ENCODE results near the gene ACAP2.
A peak's percentile ranks its signal among the peaks of the same experiment; 100 is the strongest.
"Not testable (repeated sequence)": the region's sequence is repeated elsewhere in the genome, so short reads cannot be mapped to it uniquely, and the experiment has no call there.

ACAP2 gene

GRCh38 chr3:195442573-195443390 is at the start of gene ACAP2:
TSS of gene ACAP2 (minus strand) at chr3:195443020. CDS start at chr3:195442847, 173 bp downstream.
- DNase-seq, result peak; percentile 96

- DNase-seq, result no peak
Measured at GRCh38 chr3:195475614-195476013, 32.8 kb upstream of the ACAP2 start.

- not testable (repeated sequence) for DNase-seq
Measured at GRCh38 chr3:195475116-195475515, 32.3 kb upstream of the ACAP2 start.

DNA sequence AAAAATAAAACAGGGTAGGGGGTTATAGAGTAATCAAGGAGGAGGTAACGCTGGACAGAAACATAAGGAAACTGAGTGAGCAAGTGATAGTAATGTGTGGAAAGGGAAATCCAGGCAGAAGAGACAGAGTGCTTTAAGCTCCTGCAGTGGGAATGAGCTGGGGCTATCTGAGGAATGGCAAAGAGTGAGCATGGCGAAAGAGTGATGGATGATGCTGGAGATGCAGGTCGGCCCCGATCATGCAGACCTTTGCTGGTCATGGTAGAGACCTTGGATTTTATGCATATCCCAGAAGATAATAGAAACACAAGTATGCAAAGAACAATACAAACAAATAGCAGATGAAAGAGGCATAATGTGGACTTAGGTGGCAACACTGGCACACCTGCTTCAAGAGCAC is 26.0 kb upstream of the ACAP2 start:
- no peak for DNase-seq

GRCh38 chr3:195468391-195468776 is 25.6 kb upstream of the ACAP2 start:
- no peak for DNase-seq

DNA sequence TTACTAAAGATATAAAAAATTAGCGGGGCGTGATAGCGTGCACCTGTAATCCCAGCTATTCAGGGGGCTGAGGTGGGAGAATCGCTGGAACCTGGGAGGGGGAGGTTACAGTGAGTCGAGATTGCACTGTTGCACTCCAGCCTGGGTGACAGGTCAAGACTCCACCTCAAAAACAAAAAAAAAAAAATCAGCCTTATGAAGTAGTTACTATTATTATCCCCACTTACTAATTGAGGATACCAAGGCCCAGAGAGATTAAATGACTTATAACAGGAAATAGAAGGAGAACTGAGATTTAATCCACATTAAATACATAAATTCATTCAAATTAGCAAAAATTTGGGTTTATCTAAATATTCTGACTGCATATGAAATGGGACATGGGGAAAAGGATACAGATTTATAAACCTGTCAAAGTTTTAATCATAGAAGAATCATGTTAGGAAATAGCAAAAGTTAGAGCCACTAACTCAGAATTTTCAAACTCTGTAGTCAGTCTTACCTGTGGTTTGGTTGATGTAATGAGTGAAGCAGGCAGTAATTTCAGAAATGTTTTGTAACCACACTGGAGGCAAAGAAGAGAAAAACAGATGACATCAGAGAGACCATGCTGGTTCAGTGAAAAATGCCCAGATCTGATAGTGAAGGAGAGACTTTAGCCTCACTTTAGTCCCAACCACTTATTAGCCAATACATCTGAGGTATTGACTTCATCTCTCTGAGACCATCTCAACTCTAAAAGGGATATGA is 25.0 kb upstream of the ACAP2 start:
- DNase-seq, result no peak

DNA sequence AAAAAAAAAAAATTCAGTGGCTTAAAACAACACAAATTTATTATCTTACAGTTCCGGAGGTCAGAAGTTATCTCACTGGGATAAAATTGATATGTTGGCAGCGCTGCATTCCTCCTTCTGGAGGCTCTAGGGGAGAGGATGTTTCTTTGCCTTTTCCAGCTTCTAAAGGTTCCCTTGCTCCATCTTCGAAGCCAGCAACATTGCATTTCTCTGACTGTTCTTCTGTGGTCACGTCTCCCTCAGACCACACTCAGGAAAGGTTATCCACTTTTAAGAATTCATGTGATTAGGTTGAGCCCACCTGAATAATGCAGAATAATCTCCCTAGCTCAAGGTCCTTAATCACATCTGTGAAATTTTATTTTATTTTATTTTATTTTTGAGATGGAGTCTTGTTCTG is 23.4 kb upstream of the ACAP2 start:
- no peak for DNase-seq

- not testable (repeated sequence) for DNase-seq
Measured at GRCh38 chr3:195462922-195463321, 20.1 kb upstream of the ACAP2 start.

DNA sequence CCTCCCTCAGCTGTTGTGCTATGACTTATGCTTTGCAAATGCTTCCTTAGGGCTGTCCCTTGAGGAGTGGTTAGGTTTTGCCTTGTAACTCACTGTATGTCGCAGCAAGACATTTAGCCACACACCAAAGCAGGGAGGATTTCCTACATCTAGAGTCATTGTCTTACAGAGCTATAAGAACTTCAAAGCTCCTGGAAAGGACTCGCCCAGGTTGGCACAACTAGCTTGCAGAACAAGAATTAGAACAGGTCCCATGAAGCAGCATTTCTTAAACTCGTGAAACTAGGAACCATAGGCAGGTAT is 19.4 kb upstream of the ACAP2 start:
- no peak for DNase-seq

- no peak for DNase-seq
Measured at GRCh38 chr3:195461594-195462307, 18.9 kb upstream of the ACAP2 start.

- DNase-seq, result no peak
Measured at GRCh38 chr3:195460091-195460713, 17.4 kb upstream of the ACAP2 start.

DNA sequence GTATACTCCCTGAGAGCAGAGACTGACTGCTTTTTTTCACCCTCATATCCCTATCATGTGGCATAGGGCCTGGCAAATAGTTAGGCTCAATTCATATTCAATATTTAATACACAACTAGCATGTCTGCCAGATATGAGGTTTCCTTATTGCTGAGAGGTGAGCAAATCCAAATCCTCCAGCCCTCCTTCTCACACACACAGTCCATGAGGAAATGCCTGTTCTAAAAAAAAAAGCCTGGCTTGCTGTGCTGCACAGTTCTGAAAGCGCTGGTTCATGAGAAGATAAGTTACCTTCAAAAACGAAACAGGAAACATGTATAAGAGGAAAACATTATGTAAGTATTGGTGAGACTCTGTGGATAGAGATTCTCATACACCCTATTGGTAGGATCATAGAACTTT is 15.5 kb upstream of the ACAP2 start:
- DNase-seq, result no peak

DNA sequence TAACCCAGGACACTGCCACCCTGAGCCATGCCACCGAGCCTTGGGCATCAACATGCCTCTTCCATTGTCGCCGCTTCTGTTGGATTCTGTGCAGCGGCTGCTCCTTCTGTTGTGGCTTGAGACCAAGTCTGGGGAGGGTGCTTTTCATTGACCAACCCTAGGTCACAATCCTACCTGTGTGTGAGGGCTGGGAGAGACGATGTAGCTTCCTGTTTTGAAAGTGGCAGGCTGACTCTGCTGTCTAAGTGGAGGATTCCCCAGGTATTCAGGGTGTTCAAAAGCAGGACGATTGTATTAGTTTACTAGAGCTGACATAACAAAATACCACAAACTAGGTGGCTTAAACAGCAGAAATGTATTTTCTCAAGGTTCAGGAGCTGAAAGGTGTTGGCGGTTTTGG is 13.0 kb upstream of the ACAP2 start:
- DNase-seq, result no peak

GRCh38 chr3:195453236-195453635 is 10.4 kb upstream of the ACAP2 start:
- DNase-seq, result no peak

DNA sequence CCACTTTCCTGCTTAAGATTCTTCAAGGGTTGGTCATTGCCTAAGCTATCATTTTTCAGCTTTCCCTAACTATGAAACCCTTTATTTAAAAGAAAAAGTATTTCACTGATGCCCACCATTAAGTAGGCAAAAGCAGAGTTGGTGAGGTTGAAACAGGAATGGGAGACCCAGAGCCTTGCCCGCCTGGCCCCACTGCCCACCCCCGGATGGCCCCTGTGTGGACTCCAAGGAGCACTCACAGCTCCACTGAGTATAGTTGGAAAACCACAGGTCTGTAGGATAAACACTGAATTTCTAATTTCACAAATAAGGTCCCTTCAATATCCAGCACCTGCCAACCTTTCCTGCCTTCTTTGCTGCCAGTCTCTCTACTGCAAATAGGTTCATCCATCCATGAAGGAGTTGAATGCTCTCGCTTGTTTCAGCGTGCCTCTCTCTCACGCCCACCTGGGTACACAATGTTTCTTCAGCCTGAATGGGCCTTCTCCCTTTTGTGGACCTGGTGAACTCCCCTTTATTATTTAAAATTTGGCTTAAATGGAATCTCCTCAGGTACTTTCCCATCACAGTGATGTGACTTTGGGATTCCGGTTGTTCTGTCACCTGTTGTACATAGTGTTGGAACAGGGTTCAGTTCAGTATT is 8.7 kb upstream of the ACAP2 start:
- no peak for DNase-seq

DNA sequence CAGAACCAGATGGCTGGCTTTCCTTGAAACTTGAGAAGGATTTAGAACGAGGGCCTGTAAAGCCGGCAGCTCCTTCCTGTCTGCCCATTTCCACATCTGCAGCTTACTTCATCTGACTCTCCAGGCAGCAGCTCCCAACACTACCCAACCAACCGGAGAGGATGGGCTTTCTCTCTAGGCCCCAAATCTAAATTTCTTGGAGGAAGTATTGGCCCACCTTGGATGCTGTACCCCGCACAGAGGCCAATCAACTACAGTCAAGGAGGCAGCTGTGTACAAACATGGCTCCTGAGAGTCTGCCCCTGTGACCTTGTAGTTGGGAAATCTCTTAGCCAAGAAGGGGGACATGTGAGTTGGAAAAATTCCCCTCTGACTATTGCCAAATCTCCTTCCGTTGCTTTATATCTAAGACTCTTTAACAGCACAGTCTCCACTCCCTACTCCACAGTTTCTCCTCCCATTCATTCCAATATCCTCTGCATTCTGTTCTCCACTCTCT is 8.0 kb upstream of the ACAP2 start:
- no peak for DNase-seq

DNA sequence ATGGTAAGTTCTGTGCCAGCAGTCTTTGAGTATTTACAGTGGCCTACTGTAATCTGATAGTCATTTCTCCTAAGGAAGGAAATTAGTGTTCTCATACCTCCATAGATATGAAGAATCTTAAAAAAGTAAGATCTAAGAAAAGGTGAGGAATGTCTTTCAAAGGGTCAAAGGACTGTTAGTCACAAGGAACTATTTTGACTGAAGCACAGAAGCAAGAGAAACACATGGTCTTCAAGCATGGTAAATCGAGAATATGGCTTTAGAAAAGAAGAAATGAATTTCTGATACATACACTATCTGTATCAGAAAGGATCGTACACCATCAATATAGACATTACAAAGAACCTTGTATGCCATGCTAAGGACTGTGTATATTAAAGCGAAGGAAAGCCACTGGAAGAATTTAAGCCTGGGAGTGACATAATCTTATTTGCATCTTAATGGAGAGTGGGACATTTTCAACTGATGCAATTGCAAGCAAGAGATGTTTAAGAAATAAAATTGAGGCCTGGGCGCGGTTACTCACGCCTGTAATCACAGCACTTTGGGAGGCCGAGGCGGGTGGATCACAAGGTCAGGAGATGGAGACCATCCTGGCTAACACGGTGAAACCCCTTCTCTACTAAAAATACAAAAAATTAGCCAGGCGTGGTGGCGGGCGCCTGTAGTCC is 5.5 kb upstream of the ACAP2 start:
- no peak for DNase-seq

DNA sequence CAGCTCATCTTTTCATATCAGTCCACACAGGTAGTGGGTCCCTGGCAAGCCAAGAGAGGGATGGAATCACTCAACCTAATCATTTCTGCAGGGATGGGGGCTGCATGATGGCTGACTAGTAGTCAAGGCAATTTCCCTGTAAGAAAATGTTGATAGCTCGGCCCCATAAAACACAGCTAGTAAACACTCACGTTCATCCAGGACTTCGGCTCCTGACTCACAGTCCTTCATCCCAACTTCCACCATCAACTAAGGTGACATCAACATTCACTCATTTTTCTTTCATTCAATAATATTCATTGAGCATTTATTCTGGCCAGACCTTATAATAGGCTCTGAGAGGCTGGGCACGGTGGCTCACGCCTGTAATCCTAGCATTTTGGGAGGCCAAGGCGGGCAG is 4.4 kb upstream of the ACAP2 start:
- DNase-seq, result no peak

- no peak for DNase-seq
Measured at GRCh38 chr3:195446359-195446758, 3.5 kb upstream of the ACAP2 start.

DNA sequence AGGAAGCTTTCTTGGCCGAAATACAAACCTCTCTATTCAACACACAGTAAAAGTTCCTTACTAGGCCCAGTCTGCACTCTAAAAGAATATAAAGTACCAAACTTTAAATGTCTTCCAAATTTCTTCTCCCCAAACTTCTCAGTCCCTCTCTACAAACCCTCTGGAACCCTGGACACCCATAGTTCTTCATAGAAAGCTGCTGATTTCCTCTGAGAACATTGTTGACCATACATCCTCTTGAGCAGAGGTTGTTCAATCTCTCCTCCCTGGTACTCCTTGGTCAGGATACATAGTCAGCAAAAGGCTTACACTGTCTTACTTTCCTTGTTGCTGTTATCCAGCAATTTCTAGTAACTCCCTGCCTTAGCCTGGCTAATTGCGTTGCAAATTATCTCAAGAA is 3.1 kb upstream of the ACAP2 start:
- DNase-seq, result no peak

DNA sequence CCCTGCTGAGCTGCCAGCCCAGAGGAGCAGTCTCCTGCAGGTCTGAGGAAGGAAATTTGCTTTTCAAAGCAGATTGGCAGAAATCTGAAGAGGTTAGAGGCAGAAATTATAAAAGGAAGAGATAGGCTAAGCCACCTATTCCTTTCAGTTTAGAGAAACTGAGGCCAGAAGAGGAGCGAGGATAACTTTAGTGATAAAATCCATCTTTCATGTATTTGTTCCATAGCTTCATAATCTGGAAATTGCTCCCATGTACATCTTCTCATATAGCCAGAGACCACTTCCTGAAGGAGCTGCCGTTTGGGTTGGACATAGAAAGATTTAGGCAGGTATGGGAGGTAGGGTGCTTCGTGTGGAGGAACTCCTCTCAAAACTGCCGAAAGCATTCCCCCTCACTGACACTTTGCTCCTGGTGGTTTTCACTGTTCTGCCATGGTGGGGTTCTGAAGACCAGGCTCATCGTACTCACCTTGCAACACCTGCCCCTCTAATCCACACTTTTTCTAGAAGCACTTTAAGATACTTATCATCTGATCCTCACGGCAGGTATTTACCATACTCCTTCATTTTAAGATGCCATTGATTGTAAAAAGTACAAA is 670 bp upstream of the ACAP2 start:
- no peak for DNase-seq
